NCI-H345 (cell line): ENCODE measurements around the gene CLCF1.
"Not testable (repeated sequence)": the region's sequence is repeated elsewhere in the genome, so short reads cannot be mapped to it uniquely, and the experiment has no call there.

Experiments used
- DNase-seq: peaks from one replicate; lab custom pipeline; 2025; lab: John Stamatoyannopoulos, UW

Gene CLCF1

GRCh38 chr11:67408437-67409200 is 35.2 kb upstream of the CLCF1 start:
- no peak for DNase-seq

GRCh38 chr11:67407688-67408163 is 34.3 kb upstream of the CLCF1 start:
- DNase-seq = no peak

- DNase-seq = peak; percentile 17
Measured at GRCh38 chr11:67406969-67407687, 33.7 kb upstream of the CLCF1 start.

- no peak for DNase-seq
Measured at GRCh38 chr11:67406420-67406968, 33.1 kb upstream of the CLCF1 start.

- DNase-seq = no peak
Measured at GRCh38 chr11:67405688-67406339, 32.4 kb upstream of the CLCF1 start.

- no peak for DNase-seq
Measured at GRCh38 chr11:67405196-67405567, 31.8 kb upstream of the CLCF1 start.

GRCh38 chr11:67404515-67405195 is 31.3 kb upstream of the CLCF1 start:
- DNase-seq = no peak

GRCh38 chr11:67403085-67403484 is 29.7 kb upstream of the CLCF1 start:
- DNase-seq = not testable (repeated sequence)

- not testable (repeated sequence) for DNase-seq
Measured at GRCh38 chr11:67402192-67402839, 28.9 kb upstream of the CLCF1 start.

GRCh38 chr11:67401495-67402191 is 28.2 kb upstream of the CLCF1 start, which contains the start of gene PPP1CA:
TSS of gene PPP1CA (minus strand) at chr11:67401858. CDS start at chr11:67401782, 76 bp downstream.
- DNase-seq = peak; percentile 91

- no peak for DNase-seq
Measured at GRCh38 chr11:67400942-67401494, 27.6 kb upstream of the CLCF1 start.

- DNase-seq = no peak
Measured at GRCh38 chr11:67400251-67400941, 27.0 kb upstream of the CLCF1 start.

- DNase-seq = no peak
Measured at GRCh38 chr11:67398661-67399563, 25.5 kb upstream of the CLCF1 start.

- DNase-seq = no peak
Measured at GRCh38 chr11:67397986-67398660, 24.7 kb upstream of the CLCF1 start.

- DNase-seq = no peak
Measured at GRCh38 chr11:67397536-67397935, 24.1 kb upstream of the CLCF1 start.

GRCh38 chr11:67396587-67397389 is 23.4 kb upstream of the CLCF1 start:
- DNase-seq = no peak

- DNase-seq = no peak
Measured at GRCh38 chr11:67396259-67396581, 22.8 kb upstream of the CLCF1 start.
